ENCODE measurements around the gene GSAP. TPM values are rescaled to one million over a fixed set of nuclear protein-coding genes. Genes with fewer than 3 reads are reported as not detected.

GSAP gene
- polyA plus RNA-seq, 1 donor from 2014 or later, result 0.21 TPM

DNA sequence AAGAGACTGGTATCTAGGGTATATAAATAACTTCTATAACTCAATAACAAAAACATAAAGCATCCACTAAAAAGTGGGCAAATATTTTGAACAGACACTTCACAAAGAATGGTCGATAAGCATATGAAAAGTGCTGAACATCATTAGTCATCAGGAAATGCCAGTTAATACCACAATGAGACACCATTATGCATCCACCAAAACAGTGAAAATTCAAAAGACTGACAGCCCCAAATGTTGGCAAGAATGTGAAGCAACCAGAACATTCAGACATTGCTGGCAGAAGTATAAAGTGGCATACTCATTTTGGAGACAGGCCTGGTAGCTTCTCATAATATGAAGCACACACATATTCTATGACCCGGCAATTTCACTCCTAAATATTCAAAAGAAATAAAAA, 26.5 kb upstream of the GSAP start:
- no peaks in the 10 kb centered on the region for H3F3A ChIP-seq (ENCODE audit: insufficient read depth, low read length, poor library complexity, severe bottlenecking)
- no peaks in the 10 kb centered on the region for H4K20me1 ChIP-seq (ENCODE audit: insufficient read depth)
- no peaks in the 10 kb centered on the region for H3K9me2 ChIP-seq (ENCODE audit: insufficient read depth, low read length)
- H3K27ac ChIP-seq (ENCODE audit: low read length), result no peak overlapping the region
- no peak overlapping the region for H3K9ac ChIP-seq (ENCODE audit: low read length)
- no peaks in the 10 kb centered on the region for H3K79me2 ChIP-seq (replicated peaks; ENCODE audit: insufficient read depth, low read length)
- no peak overlapping the region for H2AFZ ChIP-seq (ENCODE audit: low read depth, low read length)
- no peaks in the 10 kb centered on the region for H3K27me3 ChIP-seq (ENCODE audit: insufficient read depth, low read depth, low read length)
- TF ChIP-seq RAD21 (conservative IDR thresholded peaks at IDR 0.05), result no peak
- TF ChIP-seq MXI1 (conservative IDR thresholded peaks at IDR 0.05; ENCODE audit: poor library complexity, severe bottlenecking), result no peak
- H3K4me3 ChIP-seq (ENCODE audit: low read length), result no peak overlapping the region
- H3K36me3 ChIP-seq (ENCODE audit: insufficient read depth, low read length), result no peaks in the 10 kb centered on the region
- H3K4me2 ChIP-seq (ENCODE audit: low read length), result no peak overlapping the region
- H3K9me3 ChIP-seq (ENCODE audit: low read length), result no peaks in the 10 kb centered on the region

- Histone ChIP-seq H3K79me2 (replicated peaks; ENCODE audit: insufficient read depth, low read length) (no peaks in the 10 kb centered on the region), H3K4me3 (ENCODE audit: low read length) (no peak overlapping the region), H3K36me3 (ENCODE audit: insufficient read depth, low read length) (no peaks in the 10 kb centered on the region), H3K9me3 (ENCODE audit: low read length) (no peaks in the 10 kb centered on the region), H3K27ac (ENCODE audit: low read length) (no peak overlapping the region), H3K9me2 (ENCODE audit: insufficient read depth, low read length) (no peaks in the 10 kb centered on the region), H2AFZ (ENCODE audit: low read depth, low read length) (no peak overlapping the region), H3F3A (ENCODE audit: insufficient read depth, low read length, poor library complexity, severe bottlenecking) (no peaks in the 10 kb centered on the region), H3K9ac (ENCODE audit: low read length) (no peak overlapping the region), H4K20me1 (ENCODE audit: insufficient read depth) (no peaks in the 10 kb centered on the region), H3K4me2 (ENCODE audit: low read length) (no peak overlapping the region), H3K27me3 (ENCODE audit: insufficient read depth, low read depth, low read length) (no peaks in the 10 kb centered on the region)
- TF ChIP-seq SMC3 (conservative IDR thresholded peaks at IDR 0.05; ENCODE audit: poor library complexity), result no peak
- TF ChIP-seq RAD21 (conservative IDR thresholded peaks at IDR 0.05), result no peak
- TF ChIP-seq EZH2 (IDR thresholded peaks at IDR 0.05; ENCODE audit: borderline replicate concordance, insufficient read depth, low read length, poor library complexity, severe bottlenecking), result no peak
- no peak for TF ChIP-seq MXI1 (conservative IDR thresholded peaks at IDR 0.05; ENCODE audit: poor library complexity, severe bottlenecking)
- TF ChIP-seq, protein P1, sequence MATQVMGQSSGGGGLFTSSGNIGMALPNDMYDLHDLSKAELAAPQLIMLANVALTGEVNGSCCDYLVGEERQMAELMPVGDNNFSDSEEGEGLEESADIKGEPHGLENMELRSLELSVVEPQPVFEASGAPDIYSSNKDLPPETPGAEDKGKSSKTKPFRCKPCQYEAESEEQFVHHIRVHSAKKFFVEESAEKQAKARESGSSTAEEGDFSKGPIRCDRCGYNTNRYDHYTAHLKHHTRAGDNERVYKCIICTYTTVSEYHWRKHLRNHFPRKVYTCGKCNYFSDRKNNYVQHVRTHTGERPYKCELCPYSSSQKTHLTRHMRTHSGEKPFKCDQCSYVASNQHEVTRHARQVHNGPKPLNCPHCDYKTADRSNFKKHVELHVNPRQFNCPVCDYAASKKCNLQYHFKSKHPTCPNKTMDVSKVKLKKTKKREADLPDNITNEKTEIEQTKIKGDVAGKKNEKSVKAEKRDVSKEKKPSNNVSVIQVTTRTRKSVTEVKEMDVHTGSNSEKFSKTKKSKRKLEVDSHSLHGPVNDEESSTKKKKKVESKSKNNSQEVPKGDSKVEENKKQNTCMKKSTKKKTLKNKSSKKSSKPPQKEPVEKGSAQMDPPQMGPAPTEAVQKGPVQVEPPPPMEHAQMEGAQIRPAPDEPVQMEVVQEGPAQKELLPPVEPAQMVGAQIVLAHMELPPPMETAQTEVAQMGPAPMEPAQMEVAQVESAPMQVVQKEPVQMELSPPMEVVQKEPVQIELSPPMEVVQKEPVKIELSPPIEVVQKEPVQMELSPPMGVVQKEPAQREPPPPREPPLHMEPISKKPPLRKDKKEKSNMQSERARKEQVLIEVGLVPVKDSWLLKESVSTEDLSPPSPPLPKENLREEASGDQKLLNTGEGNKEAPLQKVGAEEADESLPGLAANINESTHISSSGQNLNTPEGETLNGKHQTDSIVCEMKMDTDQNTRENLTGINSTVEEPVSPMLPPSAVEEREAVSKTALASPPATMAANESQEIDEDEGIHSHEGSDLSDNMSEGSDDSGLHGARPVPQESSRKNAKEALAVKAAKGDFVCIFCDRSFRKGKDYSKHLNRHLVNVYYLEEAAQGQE (IDR thresholded peaks at IDR 0.05; ENCODE audit: borderline replicate concordance), result no peak
- no peak for TF ChIP-seq TAF1 (IDR thresholded peaks at IDR 0.05; ENCODE audit: low read depth)
- no peak for TF ChIP-seq CTCF (IDR thresholded peaks at IDR 0.05; ENCODE audit: poor library complexity, severe bottlenecking)
- no peak for TF ChIP-seq EP300 (conservative IDR thresholded peaks at IDR 0.05; ENCODE audit: poor library complexity, severe bottlenecking)
- TF ChIP-seq POLR2AphosphoS5 (IDR thresholded peaks at IDR 0.05), result no peak
Observed at GRCh38 chr7:77441046-77441445, 24.9 kb upstream of the GSAP start.

GRCh38 chr7:77439572-77439971, 23.4 kb upstream of the GSAP start:
- Histone ChIP-seq H3K27ac (ENCODE audit: low read length) (no peak overlapping the region), H3K9ac (ENCODE audit: low read length) (no peak overlapping the region), H4K20me1 (ENCODE audit: insufficient read depth) (no peaks in the 10 kb centered on the region), H3K9me3 (ENCODE audit: low read length) (no peaks in the 10 kb centered on the region), H3F3A (ENCODE audit: insufficient read depth, low read length, poor library complexity, severe bottlenecking) (no peaks in the 10 kb centered on the region), H3K36me3 (ENCODE audit: insufficient read depth, low read length) (no peaks in the 10 kb centered on the region), H3K27me3 (ENCODE audit: insufficient read depth, low read depth, low read length) (no peaks in the 10 kb centered on the region), H3K79me2 (replicated peaks; ENCODE audit: insufficient read depth, low read length) (no peaks in the 10 kb centered on the region), H2AFZ (ENCODE audit: low read depth, low read length) (no peak overlapping the region), H3K4me2 (ENCODE audit: low read length) (no peak overlapping the region), H3K9me2 (ENCODE audit: insufficient read depth, low read length) (no peaks in the 10 kb centered on the region), H3K4me3 (ENCODE audit: low read length) (no peak overlapping the region)
- TF ChIP-seq EZH2 (IDR thresholded peaks at IDR 0.05; ENCODE audit: borderline replicate concordance, insufficient read depth, low read length, poor library complexity, severe bottlenecking) (no peak), EP300 (conservative IDR thresholded peaks at IDR 0.05; ENCODE audit: poor library complexity, severe bottlenecking) (no peak), CTCF (IDR thresholded peaks at IDR 0.05; ENCODE audit: poor library complexity, severe bottlenecking) (no peak), POLR2AphosphoS5 (IDR thresholded peaks at IDR 0.05) (no peak), SMC3 (conservative IDR thresholded peaks at IDR 0.05; ENCODE audit: poor library complexity) (no peak), TAF1 (IDR thresholded peaks at IDR 0.05; ENCODE audit: low read depth) (no peak), MXI1 (conservative IDR thresholded peaks at IDR 0.05; ENCODE audit: poor library complexity, severe bottlenecking) (no peak), RAD21 (conservative IDR thresholded peaks at IDR 0.05) (no peak)
- TF ChIP-seq, protein P1 (IDR thresholded peaks at IDR 0.05; ENCODE audit: borderline replicate concordance), result no peak
